GM12878 (cell line): ENCODE results near the gene IL18. TPM values are rescaled to one million over a fixed set of nuclear protein-coding genes. Genes with fewer than 3 reads are reported as not detected.
"Not testable (repeated sequence)": the region's sequence is repeated elsewhere in the genome, so short reads cannot be mapped to it uniquely, and the experiment has no call there.

Experiments used
- ATAC-seq: fragments of 200-7000 bp; cut with Tn5 transposase; 3 replicates; pipeline ENCODE4 v1.9.1; 2020; ENCODE audit warnings: mild to moderate bottlenecking, moderate library complexity
- BruUV-seq: library from RNA; stranded (reverse); fragments of 400-500 nt; replicated peaks from 2 replicates; lab custom pipeline; 2021; lab: Mats Ljungman, UMichigan
- CTCF ChIA-PET: fragments of 300-600 bp; sonication (Branson Sonifier 250); formaldehyde crosslinking; extraction: SDS; loops from one replicate; lab custom pipeline; 2021; ENCODE audit warnings: inconsistent platforms; lab: Yijun Ruan, JAX
- POLR2A ChIA-PET: fragments of 350-600 bp; formaldehyde crosslinking; extraction: SDS; loops from one replicate; lab custom pipeline; 2021; ENCODE audit warnings: inconsistent platforms; lab: Charles Lee
- RAD21 ChIA-PET: fragments of 300-600 bp; sonication (Branson Sonifier 250); formaldehyde crosslinking; loops from one replicate; lab custom pipeline; 2023; ENCODE audit warnings: antibody characterized with exemption; ENCODE audit not compliant: unreplicated experiment; lab: Charles Lee
- SMC1A ChIA-PET: fragments of 300-600 bp; sonication (Branson Sonifier 250); formaldehyde crosslinking; loops from one replicate; lab custom pipeline; 2023; ENCODE audit not compliant: unreplicated experiment, uncharacterized antibody; lab: Charles Lee
- DNase-seq: peaks from one replicate; pipeline ENCODE4 v3.0.0-alpha.2; 2011; ENCODE audit warnings: low read depth, low spot score
- FAIRE-seq: peaks from 3 replicates; lab custom pipeline; 2011; peaks lifted over from hg19 to GRCh38; lab: Jason Lieb, UNC
- H2AFZ ChIP-seq: 2 replicates; pipeline ENCODE4 v1.6.0; 2011; ENCODE audit warnings: low read depth, low read length, control low read depth; ENCODE audit not compliant: control insufficient read depth
- H3K27ac ChIP-seq: 2 replicates; pipeline ENCODE4 v1.5.1; 2011; ENCODE audit warnings: control low read depth; ENCODE audit not compliant: control insufficient read depth, insufficient read depth
- H3K27me3 ChIP-seq, 2 experiments: replicated peaks in 1 of 2; 2 replicates each; pipeline versions ENCODE4 v1.6.0 to v1.6.1; 2011; ENCODE audit warnings: low read length in 1 of 2; ENCODE audit not compliant: control insufficient read depth in 2 of 2, insufficient read depth in 2 of 2
- H3K36me3 ChIP-seq, 2 experiments: 2 replicates each; pipeline ENCODE4 v1.5.1; 2011; ENCODE audit warnings: low read length in 1 of 2; ENCODE audit not compliant: control insufficient read depth in 2 of 2, insufficient read depth in 2 of 2
- H3K4me1 ChIP-seq: 2 replicates; pipeline ENCODE4 v1.6.1; 2011; ENCODE audit warnings: mild to moderate bottlenecking, low read length, moderate library complexity, mixed read lengths; ENCODE audit not compliant: control insufficient read depth, insufficient read depth
- H3K4me2 ChIP-seq: 2 replicates; pipeline ENCODE4 v1.6.0; 2011; ENCODE audit warnings: control low read depth; ENCODE audit not compliant: control insufficient read depth, insufficient read depth
- H3K4me3 ChIP-seq: fragments of 200-600 bp; sonication (generic); 2 replicates; pipeline ENCODE4 v1.5.1; 2016
- H3K79me2 ChIP-seq: 2 replicates; pipeline ENCODE4 v1.6.0; 2011; ENCODE audit warnings: low read length; ENCODE audit not compliant: control insufficient read depth, insufficient read depth
- H3K9ac ChIP-seq: 2 replicates; pipeline ENCODE4 v1.8.0; 2011; ENCODE audit warnings: low read length, control low read depth, mixed read lengths; ENCODE audit not compliant: control insufficient read depth, insufficient read depth
- H3K9me3 ChIP-seq: replicated peaks from 3 replicates; pipeline ENCODE4 v1.5.1; 2011; ENCODE audit warnings: mild to moderate bottlenecking, low read length; ENCODE audit not compliant: control insufficient read depth, insufficient read depth
- H4K20me1 ChIP-seq: 2 replicates; pipeline ENCODE4 v1.6.0; 2011; ENCODE audit not compliant: control insufficient read depth, insufficient read depth
- E2F4 ChIP-seq: IDR thresholded peaks from 2 replicates; pipeline ENCODE4 v1.6.1; 2012; ENCODE audit warnings: low read depth, low read length, improper control_type of control experiment
- IKZF2 ChIP-seq, 2 experiments: fragments of 450-650 bp; IDR thresholded peaks; 2 replicates each; pipeline ENCODE4 v1.6.1; 2017; ENCODE audit warnings: mild to moderate bottlenecking in 2 of 2, moderate library complexity in 2 of 2
- SMAD5 ChIP-seq: IDR thresholded peaks from 2 replicates; pipeline ENCODE4 v1.6.1; 2016; ENCODE audit warnings: antibody characterized with exemption, low read depth
- YBX1 ChIP-seq: fragments of 450-650 bp; IDR thresholded peaks from 2 replicates; pipeline ENCODE4 v1.6.1; 2016; ENCODE audit warnings: antibody characterized with exemption
- WGBS: methylation state at CpG from one replicate; pipeline ENCODE4 v1.1.6; 2016; ENCODE audit warnings: low lambda C conversion rate; ENCODE audit not compliant: insufficient replicate concordance, insufficient coverage; ENCODE audit errors: missing lambda C conversion rate; 5-methylcytosine and 5-hydroxymethylcytosine counted together
- in situ Hi-C: fragments of 300-500 bp; cut with MboI; formaldehyde crosslinking; loops from 9 replicates; pipeline ENCODE4 v1.14.3; 2018; ENCODE audit warnings: mixed read lengths
- intact Hi-C: fragments of 100-400 bp; cut with micrococcal nuclease; formaldehyde crosslinking; loops from one replicate; pipeline ENCODE4 v1.14.2; 2022; ENCODE audit not compliant: unreplicated experiment
- polyA plus RNA-seq, 11 experiments: library from polyadenylated mRNA; depleted of rRNA in 4 of 11; unstranded in 6 of 11; stranded (reverse) in 5 of 11; fragments of >200 nt; fragmentation: Nextera tagmentation in 4 of 11; fragmentation: Illumina TruSeq in 1 of 11; extraction: Ambion mirVana in 4 of 11; extraction: Trizol in 1 of 11; gene quantifications; 1 replicate in 1 of 11; 2 replicates in 10 of 11; pipeline versions ENCODE4 v1.2.1 to v1.2.3, GENCODE V29; 2011 to 2016; ENCODE audit warnings: inconsistent platforms in 2 of 11, missing spikeins in 2 of 11, low read depth in 1 of 11
- total RNA-seq, 4 experiments: library from RNA; depleted of rRNA in 3 of 4; stranded (reverse); fragments of >200 nt in 3 of 4; fragmentation: Illumina TruSeq in 1 of 4; extraction: Trizol in 1 of 4; gene quantifications; 2 replicates each; pipeline versions ENCODE4 v1.2.1 to v1.2.3, GENCODE V29; 2013 to 2021

The IL18 gene
- total and polyA plus RNA-seq, 10 of the 15 experiments (the other 5 are each of a cell fraction or from before 2014, with no cell fraction given) = 0.12 to 0.42 (median 0.24) TPM

GRCh38 chr11:112206071-112206470, 42.2 kb upstream of the IL18 start (continued):
- TF ChIP-seq E2F4 (no peak), YBX1 (no peak)

- ATAC-seq = no peak
- no peak overlapping the region for H3K4me2 ChIP-seq
- no peak overlapping the region for H3K9ac ChIP-seq
- no TSS peak for BruUV-seq
- RAD21 ChIA-PET = no interaction called here
- POLR2A ChIA-PET = no interaction called here
- no peaks in the 10 kb centered on the region for H4K20me1 ChIP-seq
- no peaks in the 10 kb centered on the region for H3K36me3 ChIP-seq
- 25% methylated on average over 2 of the region's 2 CpGs for WGBS
- H3K27ac ChIP-seq = no peak overlapping the region
- H3K27me3 ChIP-seq = no peaks in the 10 kb centered on the region
- no peaks in the 10 kb centered on the region for H3K9me3 ChIP-seq
- no peak overlapping the region for H2AFZ ChIP-seq
- CTCF ChIA-PET = interaction anchor here (1.3 kb wide), 2 partner anchors 80 to 87 kb away, joined by 3 read pairs; no protein-coding TSS in a partner anchor
- intact Hi-C loops = no loop called here
- FAIRE-seq = no peak
- SMC1A ChIA-PET = interaction anchor here (0.6 to 1.5 kb wide), 3 partner anchors 8 to 343 kb away, joined by 3 to 4 read pairs (median 3); no protein-coding TSS in a partner anchor
- H3K4me1 ChIP-seq = no peaks in the 10 kb centered on the region
- H3K4me3 ChIP-seq = no peak overlapping the region
- DNase-seq = no peak
- TF ChIP-seq IKZF2 (IDR thresholded peaks at IDR 0.05) (no peak), SMAD5 (no peak)
- in situ Hi-C loops = no loop called here
- no peaks in the 10 kb centered on the region for H3K79me2 ChIP-seq
Measured at GRCh38 chr11:112200252-112200651, 36.4 kb upstream of the IL18 start.

GRCh38 chr11:112199101-112199500, 35.2 kb upstream of the IL18 start:
- DNase-seq, POLR2A ChIA-PET, in situ Hi-C loops, H3K27me3 ChIP-seq, H3K4me2 ChIP-seq, FAIRE-seq, H3K4me1 ChIP-seq, H3K4me3 ChIP-seq, SMC1A ChIA-PET, ATAC-seq, H3K79me2 ChIP-seq, H2AFZ ChIP-seq, RAD21 ChIA-PET, BruUV-seq, H3K9me3 ChIP-seq, H3K36me3 ChIP-seq, H3K27ac ChIP-seq, H3K9ac ChIP-seq, H4K20me1 ChIP-seq, intact Hi-C loops: not testable (repeated sequence)
- 44% methylated on average over 4 of the region's 4 CpGs for WGBS
- CTCF ChIA-PET = interaction anchor here (1.5 kb wide), 1 partner anchor 83 kb away, joined by 3 read pairs; no protein-coding TSS in a partner anchor
